GM19468 (cell line): ENCODE data around the gene OR2T12.
"Not testable (repeated sequence)": the region's sequence is repeated elsewhere in the genome, so short reads cannot be mapped to it uniquely, and the experiment has no call there.

Experiments used
- ATAC-seq: cut with Tn5 transposase; IDR thresholded peaks from one replicate; pipeline ENCODE4 v1.9.1; 2021; ENCODE audit warnings: mild to moderate bottlenecking, moderate library complexity, moderate number of reproducible peaks; ENCODE audit not compliant: unreplicated experiment; ENCODE audit errors: extremely low read depth

OR2T12 gene, protein sequence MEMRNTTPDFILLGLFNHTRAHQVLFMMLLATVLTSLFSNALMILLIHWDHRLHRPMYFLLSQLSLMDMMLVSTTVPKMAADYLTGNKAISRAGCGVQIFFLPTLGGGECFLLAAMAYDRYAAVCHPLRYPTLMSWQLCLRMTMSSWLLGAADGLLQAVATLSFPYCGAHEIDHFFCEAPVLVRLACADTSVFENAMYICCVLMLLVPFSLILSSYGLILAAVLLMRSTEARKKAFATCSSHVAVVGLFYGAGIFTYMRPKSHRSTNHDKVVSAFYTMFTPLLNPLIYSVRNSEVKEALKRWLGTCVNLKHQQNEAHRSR

GRCh38 chr1:248303324-248303723 is at the start of gene OR2T12:
TSS of gene OR2T12 (minus strand) at chr1:248303424. CDS start at chr1:248295578, 7,846 bp downstream.
- ATAC-seq: no peak

DNA sequence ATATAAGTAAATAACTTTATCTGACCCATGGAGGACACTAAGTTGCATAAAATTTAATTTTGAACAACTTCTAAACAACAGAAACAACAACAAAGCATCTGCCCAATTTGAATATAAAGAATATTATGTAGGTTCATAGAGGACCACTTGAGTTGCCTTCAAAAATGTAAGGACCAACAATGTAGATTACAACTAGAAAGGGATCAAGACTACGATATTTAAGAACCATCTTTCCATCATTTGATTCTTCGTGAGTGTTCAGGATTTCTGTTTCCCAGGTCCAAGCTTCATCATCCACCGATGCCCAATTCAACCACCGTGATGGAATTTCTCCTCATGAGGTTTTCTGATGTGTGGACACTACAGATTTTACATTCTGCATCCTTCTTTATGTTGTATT is 45.3 kb upstream of the OR2T12 start, which contains the start of gene OR14C36:
TSS of gene OR14C36 (plus strand) at position 301 of the 400 bp plus-strand sequence. CDS start at position 301, 0 bp downstream.
- ATAC-seq: no peak

DNA sequence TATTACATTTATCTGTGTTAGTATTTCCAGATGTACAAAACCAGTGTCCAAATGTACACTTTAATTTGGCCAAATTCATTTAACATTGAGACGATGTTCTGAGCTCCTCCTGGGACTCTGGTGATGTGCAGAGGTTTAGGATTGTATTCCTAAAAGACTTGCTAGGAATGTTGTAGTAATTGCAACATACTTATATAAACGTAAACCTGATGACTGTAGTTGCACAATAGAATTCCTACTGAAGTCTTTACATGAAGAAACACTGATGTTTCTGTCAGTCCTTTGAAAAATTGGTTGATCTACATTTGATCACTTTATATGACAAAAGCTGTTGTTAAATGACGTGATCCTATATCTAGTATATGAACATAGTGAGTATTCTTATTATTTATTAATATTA is 40.2 kb upstream of the OR2T12 start:
- no peak for ATAC-seq

GRCh38 chr1:248324468-248324867 is 21.2 kb upstream of the OR2T12 start, which contains the start of gene OR2M7:
TSS of gene OR2M7 (minus strand) at chr1:248324568. CDS start at chr1:248324568, 0 bp downstream.
- ATAC-seq: no peak

GRCh38 chr1:248316796-248317195 is 13.6 kb upstream of the OR2T12 start:
- ATAC-seq: no peak

GRCh38 chr1:248306740-248307139 is 3.5 kb upstream of the OR2T12 start:
- ATAC-seq: not testable (repeated sequence)

DNA sequence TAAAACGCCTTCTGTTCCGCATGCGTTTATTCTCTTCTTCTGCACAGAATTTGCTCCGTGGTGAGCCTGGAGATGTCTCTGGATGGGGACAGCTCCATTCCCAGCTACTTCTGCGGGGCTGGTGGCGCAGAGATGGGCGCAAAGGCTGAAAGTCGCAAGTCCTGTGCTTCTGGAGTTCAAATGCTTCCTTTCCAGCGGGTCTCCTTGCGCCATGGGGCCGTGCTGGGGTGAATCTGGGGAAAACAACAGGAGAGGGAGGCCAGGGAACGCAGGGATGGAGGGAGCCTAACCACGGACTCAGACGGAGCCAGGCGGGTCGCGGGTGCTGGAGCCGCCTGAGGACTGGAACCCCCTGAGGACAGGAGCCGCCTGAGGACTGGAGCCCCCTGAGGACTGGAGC is 2.9 kb upstream of the OR2T12 start:
- no peak for ATAC-seq

DNA sequence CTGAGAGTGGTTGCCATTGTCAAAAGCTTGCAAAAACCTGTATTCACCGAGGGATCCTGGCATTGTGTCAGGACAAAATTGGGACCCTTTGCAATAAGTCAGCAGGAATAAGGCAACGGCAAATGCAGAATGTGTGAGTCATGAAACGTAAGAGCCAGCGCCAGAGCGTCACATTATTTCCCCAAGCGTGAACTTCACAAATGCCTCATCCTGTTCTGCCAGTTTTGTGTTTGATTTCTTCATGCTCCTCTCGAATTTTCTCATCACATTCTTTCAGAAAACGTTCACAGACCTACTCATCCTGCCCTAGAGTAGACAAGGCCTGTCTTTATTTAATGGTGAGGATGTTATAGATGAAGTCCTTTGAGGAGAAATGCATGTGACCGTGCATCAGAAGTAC is 2.4 kb upstream of the OR2T12 start:
- ATAC-seq: not testable (repeated sequence)

GRCh38 chr1:248288391-248288790 is 14.8 kb downstream of the OR2T12 start:
- ATAC-seq: no peak

DNA sequence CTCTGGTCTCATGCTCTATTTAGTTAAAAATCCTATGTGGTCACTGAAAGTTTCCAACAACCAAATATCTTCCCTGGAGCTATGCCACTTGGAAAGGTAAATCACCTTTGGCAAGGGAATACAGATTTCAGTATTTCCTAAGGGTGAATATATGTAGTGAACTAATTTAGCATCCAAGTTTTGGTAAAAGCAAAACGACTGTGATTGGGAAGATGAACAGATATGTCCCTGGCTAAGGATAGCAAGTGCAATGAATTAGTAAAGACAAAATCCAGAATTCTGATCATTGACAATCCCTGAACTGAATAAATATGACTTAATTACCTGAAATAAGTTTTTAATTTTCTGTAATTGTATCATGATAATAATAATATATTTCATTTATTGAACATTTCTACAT is 25.3 kb downstream of the OR2T12 start, which contains the start of gene OR2T33:
TSS of gene OR2T33 (minus strand) at position 101 of the 400 bp plus-strand sequence. CDS start 4,162 bp downstream, outside the sequence.
- ATAC-seq: no peak

GRCh38 chr1:248273225-248273624 is 30.0 kb downstream of the OR2T12 start:
- ATAC-seq: not testable (repeated sequence)

DNA sequence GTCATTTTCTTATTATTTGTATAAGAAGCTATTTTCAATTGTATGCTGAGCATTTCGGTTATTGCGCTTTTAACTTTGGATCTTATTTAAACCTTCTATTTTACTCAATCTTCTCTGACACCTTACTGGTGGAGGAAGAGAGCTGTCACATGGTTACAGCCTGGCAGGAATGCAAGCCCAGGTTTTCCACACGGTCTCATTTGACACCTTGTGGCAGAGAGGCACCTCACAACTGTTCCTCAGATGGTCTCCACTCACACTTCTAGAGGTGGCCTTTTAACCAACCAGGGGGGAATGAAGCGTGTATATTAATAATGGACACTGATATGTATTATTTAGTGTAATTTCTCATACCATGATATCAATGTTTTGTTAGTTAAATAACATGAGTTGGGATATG is 35.0 kb downstream of the OR2T12 start:
- ATAC-seq: no peak

- not testable (repeated sequence) for ATAC-seq
Measured at GRCh38 chr1:248259309-248259708, 43.9 kb downstream of the OR2T12 start.

DNA sequence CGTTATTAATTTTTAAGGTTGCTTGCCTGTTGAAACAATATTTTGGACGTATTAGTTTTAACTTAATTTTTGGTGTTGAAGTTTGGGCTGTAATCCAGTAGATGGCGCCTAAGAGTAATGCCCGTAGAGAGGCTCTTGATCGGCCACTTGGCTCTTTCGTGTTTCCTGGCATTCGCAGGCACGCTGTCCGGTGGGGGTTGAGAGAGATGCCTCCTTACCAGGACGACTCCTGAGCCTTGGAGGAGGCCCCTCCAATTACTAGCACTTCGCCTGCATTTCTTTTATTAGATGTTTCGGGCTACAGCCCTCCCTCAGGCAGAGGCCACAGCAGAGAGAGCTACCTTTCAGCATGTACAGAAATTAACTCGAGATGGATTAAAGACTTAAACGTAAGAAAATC is 60.0 kb downstream of the OR2T12 start:
- ATAC-seq: no peak
